Endodermal cell (in vitro differentiated cells): Measurements from ENCODE around the gene ATP5F1E. TPM values are rescaled to one million over a fixed set of nuclear protein-coding genes. Genes with fewer than 3 reads are reported as not detected.

Experiments used
- DNase-seq: peaks from one replicate; pipeline ENCODE4 v3.0.0-alpha.2; 2017
- H3K27ac ChIP-seq: 2 replicates; pipeline ENCODE4 v1.5.1; 2013; ENCODE audit warnings: mild to moderate bottlenecking, low read depth, low read length, moderate library complexity
- H3K27me3 ChIP-seq: 2 replicates; pipeline ENCODE4 v1.6.1; 2013; ENCODE audit warnings: mild to moderate bottlenecking, low read length, moderate library complexity; ENCODE audit not compliant: insufficient read depth, control insufficient read depth, poor library complexity, severe bottlenecking
- H3K36me3 ChIP-seq: 2 replicates; pipeline ENCODE4 v1.7.0; 2013; ENCODE audit warnings: mild to moderate bottlenecking, low read length, moderate library complexity; ENCODE audit not compliant: control insufficient read depth, insufficient read depth
- H3K4me1 ChIP-seq: one replicate; pipeline ENCODE4 v1.7.0; 2013; ENCODE audit warnings: low read length; ENCODE audit not compliant: control insufficient read depth, insufficient read depth
- H3K4me3 ChIP-seq: 2 replicates; pipeline ENCODE4 v1.5.1; 2013; ENCODE audit warnings: mild to moderate bottlenecking, low read length, moderate library complexity
- H3K9ac ChIP-seq: 2 replicates; pipeline ENCODE4 v1.6.1; 2013; ENCODE audit warnings: mild to moderate bottlenecking, low read length, moderate library complexity; ENCODE audit not compliant: poor library complexity, severe bottlenecking; ENCODE audit errors: extremely low read depth
- H3K9me3 ChIP-seq: 2 replicates; pipeline ENCODE4 v1.6.1; 2013; ENCODE audit warnings: mild to moderate bottlenecking, low read length, moderate library complexity; ENCODE audit not compliant: control insufficient read depth
- H3K27ac Mint-ChIP-seq: 2 replicates; pipeline ENCODE4 v1.8.0; 2020; ENCODE audit warnings: mixed read lengths
- H3K27me3 Mint-ChIP-seq: 2 replicates; pipeline ENCODE4 v1.8.0; 2021; ENCODE audit warnings: mild to moderate bottlenecking, mixed read lengths; ENCODE audit not compliant: insufficient read depth
- H3K36me3 Mint-ChIP-seq: 2 replicates; pipeline ENCODE4 v1.8.0; 2020; ENCODE audit warnings: low read depth, mixed read lengths
- H3K4me1 Mint-ChIP-seq: 2 replicates; pipeline ENCODE4 v1.8.0; 2020; ENCODE audit warnings: mixed read lengths
- H3K4me3 Mint-ChIP-seq: 2 replicates; pipeline ENCODE4 v1.8.0; 2020; ENCODE audit warnings: mild to moderate bottlenecking, moderate library complexity, mixed read lengths
- H3K9me3 Mint-ChIP-seq: 2 replicates; pipeline ENCODE4 v1.8.0; 2020; ENCODE audit warnings: mild to moderate bottlenecking, mixed read lengths
- WGBS, 2 experiments: methylation state at CpG; one replicate each; pipeline versions ENCODE4 v1.1.5 to v1.1.7; 2013; ENCODE audit warnings: missing lambda C conversion rate in 2 of 2, mixed read lengths in 1 of 2; ENCODE audit not compliant: insufficient coverage in 1 of 2, insufficient read length in 1 of 2; 5-methylcytosine and 5-hydroxymethylcytosine counted together
- total RNA-seq, 2 donors: library from RNA; stranded (reverse); fragmentation: NEBNext Ultra II Directional in 1 of 2; extraction: Animal tissue kit (Norgen Biotek cat#: 25700) in 1 of 2; gene quantifications; 2 replicates in 1 of 2; 3 replicates in 1 of 2; pipeline ENCODE4 v1.2.1, GENCODE V29; 2021
- TF ChIP-seq, protein P1 (sequence below): fragments of 200-600 bp; sonication (generic); conservative IDR thresholded peaks from 2 replicates; pipeline ENCODE4 v1.5.0; 2021; ENCODE audit warnings: antibody characterized with exemption, mild to moderate bottlenecking

The ATP5F1E gene
- total RNA-seq, 2 donors from 2014 or later = 52.6 to 62.6 TPM

DNA sequence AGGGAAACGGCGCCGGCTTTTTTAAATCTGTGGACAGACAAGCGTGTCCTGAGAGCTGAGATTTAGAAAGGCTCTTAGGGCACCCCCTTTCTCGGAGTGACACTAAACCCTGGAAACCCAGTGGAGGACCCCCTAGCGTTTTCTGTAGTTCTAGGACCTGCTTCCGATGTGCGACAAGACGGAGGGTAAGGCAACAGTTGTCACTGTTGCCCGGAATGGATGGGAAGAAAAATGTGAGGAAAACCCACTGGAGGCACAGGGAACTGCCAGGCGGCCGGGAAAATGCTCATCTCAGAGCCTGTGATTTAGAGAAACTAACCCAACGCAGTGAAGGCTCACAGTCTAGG is 551 bp upstream of the ATP5F1E start:
- TF ChIP-seq, protein P1, sequence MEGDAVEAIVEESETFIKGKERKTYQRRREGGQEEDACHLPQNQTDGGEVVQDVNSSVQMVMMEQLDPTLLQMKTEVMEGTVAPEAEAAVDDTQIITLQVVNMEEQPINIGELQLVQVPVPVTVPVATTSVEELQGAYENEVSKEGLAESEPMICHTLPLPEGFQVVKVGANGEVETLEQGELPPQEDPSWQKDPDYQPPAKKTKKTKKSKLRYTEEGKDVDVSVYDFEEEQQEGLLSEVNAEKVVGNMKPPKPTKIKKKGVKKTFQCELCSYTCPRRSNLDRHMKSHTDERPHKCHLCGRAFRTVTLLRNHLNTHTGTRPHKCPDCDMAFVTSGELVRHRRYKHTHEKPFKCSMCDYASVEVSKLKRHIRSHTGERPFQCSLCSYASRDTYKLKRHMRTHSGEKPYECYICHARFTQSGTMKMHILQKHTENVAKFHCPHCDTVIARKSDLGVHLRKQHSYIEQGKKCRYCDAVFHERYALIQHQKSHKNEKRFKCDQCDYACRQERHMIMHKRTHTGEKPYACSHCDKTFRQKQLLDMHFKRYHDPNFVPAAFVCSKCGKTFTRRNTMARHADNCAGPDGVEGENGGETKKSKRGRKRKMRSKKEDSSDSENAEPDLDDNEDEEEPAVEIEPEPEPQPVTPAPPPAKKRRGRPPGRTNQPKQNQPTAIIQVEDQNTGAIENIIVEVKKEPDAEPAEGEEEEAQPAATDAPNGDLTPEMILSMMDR = peak; percentile 59
- no peak for DNase-seq
- Histone ChIP-seq H3K27me3 (no peaks in the 10 kb centered on the region), H3K9me3 (no peaks in the 10 kb centered on the region), H3K9ac (peak overlapping the region; percentile 55), H3K4me3 (peak overlapping the region; percentile 89), H3K4me1 (peaks cover 3% of the 10 kb centered on the region), H3K36me3 (peaks cover 68% of the 10 kb centered on the region), H3K27ac (peak overlapping the region; percentile 78)
- H3K9me3 Mint-ChIP-seq = no peaks in the 10 kb centered on the region
- 8 to 10% methylated on average over 11 to 13 of the region's 13 CpGs for WGBS, 2 experiments
- peaks cover 61% of the 10 kb centered on the region for H3K36me3 Mint-ChIP-seq
- H3K27me3 Mint-ChIP-seq = peaks cover 29% of the 10 kb centered on the region
- peak overlapping the region; percentile 93 for H3K27ac Mint-ChIP-seq
- H3K4me1 Mint-ChIP-seq = peaks cover 23% of the 10 kb centered on the region
- H3K4me3 Mint-ChIP-seq = peak overlapping the region; percentile 84

DNA sequence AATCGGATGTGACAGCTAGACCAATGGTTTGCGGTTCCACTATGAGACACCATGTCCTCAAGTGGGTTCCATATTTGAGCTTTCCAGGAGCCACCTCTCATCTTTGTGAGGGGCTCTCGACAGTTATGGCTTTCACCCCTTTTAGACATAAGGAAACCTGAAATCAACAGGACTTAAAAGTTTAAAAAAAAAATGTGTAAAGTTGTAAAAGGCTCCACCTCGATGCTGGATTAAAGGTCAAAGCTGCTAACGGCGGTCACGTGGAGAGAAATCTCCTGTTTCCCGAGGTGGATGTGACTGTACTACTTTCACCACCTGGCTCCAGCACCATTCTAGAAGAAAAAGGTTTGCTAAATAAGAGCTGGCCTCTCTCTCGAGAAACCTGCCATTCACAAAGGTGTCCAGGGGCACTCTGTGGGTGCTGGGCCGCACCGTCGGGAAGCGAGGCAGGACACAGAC is 542 bp downstream of the ATP5F1E start:
- Histone ChIP-seq H3K36me3 (peaks cover 64% of the 10 kb centered on the region), H3K4me1 (peaks cover 7% of the 10 kb centered on the region), H3K9ac (peak overlapping the region; percentile 76), H3K27ac (peak overlapping the region; percentile 84), H3K9me3 (no peaks in the 10 kb centered on the region), H3K4me3 (peak overlapping the region; percentile 89), H3K27me3 (no peaks in the 10 kb centered on the region)
- Mint-ChIP-seq H3K27ac (no peak overlapping the region), H3K27me3 (peaks cover 40% of the 10 kb centered on the region), H3K4me3 (peak overlapping the region; percentile 84), H3K9me3 (no peaks in the 10 kb centered on the region), H3K36me3 (peaks cover 61% of the 10 kb centered on the region), H3K4me1 (peaks cover 30% of the 10 kb centered on the region)
- TF ChIP-seq, protein P1 = no peak
- no peak for DNase-seq
- 28 to 29% methylated on average over 11 to 13 of the region's 13 CpGs for WGBS, 2 experiments

DNA sequence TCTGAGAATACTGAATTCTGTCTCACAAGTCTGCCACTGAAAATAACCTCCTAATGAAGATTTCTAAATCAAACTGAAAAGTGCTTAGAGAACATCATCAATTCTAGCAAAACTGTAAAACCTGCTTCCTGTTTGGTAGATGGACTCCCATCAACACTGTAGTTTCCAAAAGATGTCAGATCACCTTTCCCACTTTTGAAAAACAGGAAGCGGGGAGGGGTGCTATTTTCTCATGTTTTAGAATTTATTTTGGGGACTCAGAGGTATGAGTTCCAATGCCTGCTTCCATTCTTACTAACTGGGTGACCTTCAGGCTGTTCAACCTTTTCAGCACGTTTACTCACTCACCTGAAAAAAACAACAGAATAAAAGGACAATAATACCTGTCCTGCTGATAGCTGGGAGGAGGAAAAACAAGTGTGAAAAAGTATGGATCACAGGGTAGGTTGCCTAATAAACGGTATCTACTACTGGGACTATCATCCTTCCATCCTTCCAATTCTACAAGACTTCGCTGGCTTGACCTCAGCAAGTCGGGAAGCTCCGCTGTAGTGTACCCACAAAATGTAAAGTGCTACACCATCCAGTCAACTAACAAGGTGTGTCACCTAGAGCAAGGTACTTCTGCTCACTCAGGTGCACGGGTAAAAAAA is 1.1 kb downstream of the ATP5F1E start:
- Mint-ChIP-seq H3K27ac (no peak overlapping the region), H3K36me3 (peaks cover 62% of the 10 kb centered on the region), H3K27me3 (peaks cover 46% of the 10 kb centered on the region), H3K9me3 (no peaks in the 10 kb centered on the region), H3K4me3 (peak overlapping the region; percentile 84), H3K4me1 (peaks cover 30% of the 10 kb centered on the region)
- TF ChIP-seq, protein P1 = no peak
- DNase-seq = no peak
- 71 to 87% methylated on average over 3 to 7 of the region's 7 CpGs for WGBS, 2 experiments
- Histone ChIP-seq H3K9ac (peak overlapping the region; percentile 76), H3K36me3 (peaks cover 64% of the 10 kb centered on the region), H3K27ac (no peak overlapping the region), H3K9me3 (no peaks in the 10 kb centered on the region), H3K4me3 (peak overlapping the region; percentile 89), H3K27me3 (no peaks in the 10 kb centered on the region), H3K4me1 (peaks cover 7% of the 10 kb centered on the region)
